HG03103 (cell line): ENCODE results near the gene RPL36A.
A peak's percentile ranks its signal among the peaks of the same experiment; 100 is the strongest.

Experiments
- ATAC-seq: cut with Tn5 transposase; IDR thresholded peaks from one replicate; pipeline ENCODE4 v1.9.1; 2021; ENCODE audit warnings: low read depth; ENCODE audit not compliant: unreplicated experiment

Gene RPL36A

DNA sequence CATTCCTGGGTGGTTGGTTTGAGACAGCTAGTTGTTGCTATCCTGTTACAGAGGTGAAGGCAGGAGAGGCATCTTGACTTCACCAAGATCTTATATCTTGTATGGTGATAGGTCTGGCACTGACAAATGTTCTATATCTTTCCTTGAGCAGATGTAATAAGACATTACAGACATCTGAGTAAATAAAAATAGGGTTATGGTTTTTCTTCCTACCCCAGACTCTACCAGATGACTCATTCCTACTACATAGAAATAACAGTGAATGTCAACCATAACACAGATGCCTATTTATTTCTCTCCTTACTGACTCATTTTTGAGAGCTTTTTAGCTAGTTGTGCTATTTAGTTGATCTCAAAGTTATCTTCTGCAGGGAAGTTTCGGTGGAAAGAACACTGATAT lies 39.1 kb downstream of the RPL36A start:
- ATAC-seq = peak; percentile 44

DNA sequence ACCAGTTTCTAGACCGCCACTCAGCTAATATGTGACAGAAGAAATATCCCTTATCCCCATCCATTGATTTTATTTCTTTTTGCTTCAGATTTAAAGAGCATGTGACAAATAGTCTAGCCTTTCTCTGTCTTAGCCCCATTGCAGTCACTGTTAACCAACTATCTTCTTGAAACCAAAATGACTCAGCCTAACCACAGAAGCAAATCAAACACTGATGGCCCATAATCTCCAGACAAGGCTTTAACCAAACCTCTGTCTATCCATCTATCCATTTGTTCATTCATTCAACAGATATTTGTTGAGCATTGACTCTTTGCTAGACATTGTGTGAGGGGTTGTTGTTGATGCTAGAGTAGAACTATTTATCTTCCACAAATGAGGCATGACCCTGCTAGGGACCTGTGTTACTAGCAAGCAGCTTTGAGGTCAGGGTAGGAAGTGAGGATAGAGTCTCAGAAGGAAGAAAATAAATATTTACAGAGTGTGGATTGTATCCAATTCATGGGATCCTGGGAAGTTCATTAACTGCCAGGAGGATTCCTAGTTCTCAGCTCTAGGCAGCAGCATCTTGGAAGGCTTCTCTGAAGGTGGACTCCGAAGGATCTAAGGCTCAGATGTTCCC lies 39.8 kb downstream of the RPL36A start:
- peak; percentile 88 for ATAC-seq

DNA sequence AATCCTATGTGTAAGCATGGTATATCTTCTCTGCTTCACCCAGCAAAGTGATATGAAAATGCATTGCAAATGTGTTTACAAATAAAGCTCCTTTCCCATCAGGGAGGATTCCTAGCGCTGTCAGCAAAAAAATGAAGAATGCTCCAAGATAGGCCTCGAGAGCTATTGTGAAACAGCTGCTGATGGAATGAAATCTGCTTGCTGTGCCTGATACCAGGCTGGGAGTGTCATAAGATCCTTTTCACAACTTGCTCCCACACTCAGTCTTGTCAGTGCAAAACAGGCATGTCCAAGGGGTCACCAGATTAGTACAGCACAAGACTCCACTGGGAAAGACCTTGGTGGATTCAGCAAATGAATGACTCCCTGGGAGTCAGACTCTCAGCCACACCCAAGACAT lies 51.3 kb downstream of the RPL36A start:
- no peak for ATAC-seq
